Loucy (cell line): ENCODE results near the gene HOXA9.
A peak's percentile ranks its signal among the peaks of the same experiment; 100 is the strongest.

ENCODE experiments used
- H2AFZ ChIP-seq: fragments of 200-600 bp; sonication (generic); 2 replicates; pipeline ENCODE4 v1.6.0; 2016; ENCODE audit warnings: antibody characterized with exemption, mild to moderate bottlenecking, low read length, moderate library complexity
- H3F3A ChIP-seq: fragments of 200-600 bp; 2 replicates; pipeline ENCODE4 v1.6.0; 2016; ENCODE audit warnings: antibody characterized with exemption, low read depth, mild to moderate bottlenecking
- H3K27me3 ChIP-seq: fragments of 200-600 bp; sonication (generic); 2 replicates; pipeline ENCODE4 v1.6.1; 2014; ENCODE audit warnings: low read length, mild to moderate bottlenecking; ENCODE audit not compliant: insufficient read depth, poor library complexity, severe bottlenecking
- H3K36me3 ChIP-seq: fragments of 200-600 bp; sonication (generic); 2 replicates; pipeline ENCODE4 v1.6.1; 2016; ENCODE audit warnings: low read length; ENCODE audit not compliant: insufficient read depth
- H3K4me1 ChIP-seq: fragments of 200-600 bp; sonication (generic); 2 replicates; pipeline ENCODE4 v1.5.1; 2014; ENCODE audit warnings: low read length, mild to moderate bottlenecking; ENCODE audit not compliant: insufficient read depth, poor library complexity, severe bottlenecking
- H3K4me2 ChIP-seq: fragments of 200-600 bp; sonication (generic); 2 replicates; pipeline ENCODE4 v1.6.0; 2014; ENCODE audit warnings: antibody characterized with exemption, low read length, low read depth, mild to moderate bottlenecking; ENCODE audit not compliant: poor library complexity, severe bottlenecking
- H3K4me3 ChIP-seq: fragments of 200-600 bp; sonication (generic); 2 replicates; pipeline ENCODE4 v1.5.1; 2014; ENCODE audit warnings: low read length, mild to moderate bottlenecking, mixed read lengths; ENCODE audit not compliant: poor library complexity, severe bottlenecking
- H3K79me2 ChIP-seq: fragments of 200-600 bp; sonication (generic); 2 replicates; pipeline ENCODE4 v1.6.1; 2014; ENCODE audit warnings: low read length; ENCODE audit not compliant: insufficient read depth
- H3K9ac ChIP-seq: fragments of 200-600 bp; sonication (generic); 2 replicates; pipeline ENCODE4 v1.6.0; 2014; ENCODE audit warnings: mild to moderate bottlenecking, low read depth, low read length, moderate library complexity; ENCODE audit not compliant: poor library complexity, severe bottlenecking
- H3K9me2 ChIP-seq: fragments of 200-600 bp; sonication (generic); replicated peaks from 2 replicates; pipeline ENCODE4 v1.6.1; 2016; ENCODE audit warnings: low read depth, low read length, mixed read lengths
- H3K9me3 ChIP-seq: fragments of 200-600 bp; sonication (generic); 2 replicates; pipeline ENCODE4 v1.6.1; 2014; ENCODE audit warnings: mild to moderate bottlenecking, antibody characterized with exemption, low read length, low read depth; ENCODE audit not compliant: insufficient read depth
- H4K20me1 ChIP-seq: fragments of 200-600 bp; sonication (generic); 2 replicates; pipeline ENCODE4 v1.6.0; 2014; ENCODE audit warnings: antibody characterized with exemption, low read length, mild to moderate bottlenecking; ENCODE audit not compliant: insufficient read depth, poor library complexity, severe bottlenecking
- CTCF ChIP-seq: fragments of 200-600 bp; sonication (generic); conservative IDR thresholded peaks from 2 replicates; pipeline ENCODE4 v1.5.1; 2014; ENCODE audit warnings: mild to moderate bottlenecking, antibody characterized with exemption, low read length
- EZH2phosphoT487 ChIP-seq: fragments of 200-600 bp; IDR thresholded peaks from 2 replicates; pipeline ENCODE4 v1.6.1; 2018; ENCODE audit warnings: antibody characterized with exemption, mild to moderate bottlenecking, moderate library complexity, borderline replicate concordance

Gene HOXA9

DNA sequence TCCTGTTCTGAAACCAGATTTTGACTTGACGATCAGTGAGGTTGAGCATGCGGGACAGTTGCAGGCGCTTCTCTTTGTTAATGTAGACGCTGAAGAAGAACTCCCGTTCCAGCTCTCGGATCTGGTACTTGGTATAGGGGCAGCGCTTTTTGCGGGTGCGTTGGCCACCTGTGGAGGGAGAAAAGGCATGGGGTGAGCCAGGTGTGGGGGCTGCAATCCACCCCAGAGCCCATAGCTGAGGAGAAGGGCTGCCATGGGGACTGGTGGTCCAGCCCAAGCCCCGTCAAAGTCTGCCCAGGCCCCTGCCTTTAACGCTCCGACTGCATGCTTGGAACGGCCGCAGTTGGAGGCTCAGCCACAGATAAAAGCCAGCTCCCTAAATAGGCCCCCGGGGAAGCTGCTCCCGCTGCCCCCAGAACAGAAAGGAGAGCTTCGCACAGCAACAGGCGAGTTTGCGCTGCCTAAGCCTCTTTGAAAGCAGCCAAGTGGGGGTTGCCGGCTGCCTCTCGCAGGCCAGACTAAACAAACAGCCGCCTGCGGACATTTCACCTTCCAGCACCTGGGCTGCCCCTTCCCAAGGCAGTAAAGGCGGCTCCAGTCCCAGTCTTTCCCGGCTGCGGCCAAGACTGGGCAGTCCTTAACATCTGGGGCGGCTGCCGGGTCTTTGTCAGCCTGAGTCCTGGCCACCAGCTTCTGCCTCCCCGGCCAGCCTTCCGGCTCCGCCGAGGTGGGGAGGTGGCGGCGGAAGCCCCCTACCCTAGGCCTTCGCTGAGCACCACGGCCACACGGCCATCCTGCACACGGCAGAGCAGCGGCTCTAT lies 17.7 kb upstream of the HOXA9 start:
- H3K4me1 ChIP-seq: peaks cover 60% of the 10 kb centered on the region
- peaks cover 62% of the 10 kb centered on the region for H4K20me1 ChIP-seq
- no peaks in the 10 kb centered on the region for H3K9me2 ChIP-seq
- TF ChIP-seq CTCF (no peak), EZH2phosphoT487 (no peak)
- H3K79me2 ChIP-seq: peaks cover 100% of the 10 kb centered on the region
- H2AFZ ChIP-seq: no peak overlapping the region
- no peaks in the 10 kb centered on the region for H3K36me3 ChIP-seq
- peak overlapping the region; percentile 99 for H3K9ac ChIP-seq
- peak overlapping the region; percentile 91 for H3K4me3 ChIP-seq
- H3K9me3 ChIP-seq: no peaks in the 10 kb centered on the region
- peaks cover 45% of the 10 kb centered on the region for H3K27me3 ChIP-seq
- H3K4me2 ChIP-seq: peak overlapping the region; percentile 98
- H3F3A ChIP-seq: peaks cover 8% of the 10 kb centered on the region; the same call in 1 of the 2 replicates

- Histone ChIP-seq H3K4me3 (peak overlapping the region; percentile 91), H3K4me1 (peaks cover 58% of the 10 kb centered on the region), H3K9me3 (no peaks in the 10 kb centered on the region), H3K9ac (peak overlapping the region; percentile 99), H3K4me2 (peak overlapping the region; percentile 98), H2AFZ (no peak overlapping the region), H3K36me3 (no peaks in the 10 kb centered on the region; the same call in 1 of the 2 replicates), H3K9me2 (no peaks in the 10 kb centered on the region), H3F3A (peaks cover 8% of the 10 kb centered on the region; the same call in 1 of the 2 replicates), H4K20me1 (peaks cover 68% of the 10 kb centered on the region), H3K79me2 (peaks cover 100% of the 10 kb centered on the region), H3K27me3 (peaks cover 44% of the 10 kb centered on the region)
- TF ChIP-seq EZH2phosphoT487: no peak
- peak; percentile 37 for TF ChIP-seq CTCF
Observed at GRCh38 chr7:27182285-27182841, 17.0 kb upstream of the HOXA9 start.

GRCh38 chr7:27181795-27182275 lies 16.5 kb upstream of the HOXA9 start:
- no peak for TF ChIP-seq EZH2phosphoT487
- TF ChIP-seq CTCF: no peak
- H4K20me1 ChIP-seq: peaks cover 68% of the 10 kb centered on the region
- peaks cover 47% of the 10 kb centered on the region for H3K27me3 ChIP-seq
- peaks cover 8% of the 10 kb centered on the region; the same call in 1 of the 2 replicates for H3F3A ChIP-seq
- H3K9ac ChIP-seq: peak overlapping the region; percentile 99
- no peaks in the 10 kb centered on the region; the same call in 1 of the 2 replicates for H3K36me3 ChIP-seq
- peak overlapping the region; percentile 91 for H3K4me3 ChIP-seq
- no peaks in the 10 kb centered on the region for H3K9me3 ChIP-seq
- H3K4me2 ChIP-seq: peak overlapping the region; percentile 98
- H3K79me2 ChIP-seq: peaks cover 100% of the 10 kb centered on the region
- H3K9me2 ChIP-seq: no peaks in the 10 kb centered on the region
- peaks cover 54% of the 10 kb centered on the region for H3K4me1 ChIP-seq
- H2AFZ ChIP-seq: no peak overlapping the region
